Hepatocyte (in vitro differentiated cells): ENCODE data around the gene ANP32D. TPM values are rescaled to one million over a fixed set of nuclear protein-coding genes. Genes with fewer than 3 reads are reported as not detected.
A peak's percentile ranks its signal among the peaks of the same experiment; 100 is the strongest.
"Not testable (repeated sequence)": the region's sequence is repeated elsewhere in the genome, so short reads cannot be mapped to it uniquely, and the experiment has no call there.

Experiments used
- DNase-seq: peaks from one replicate; pipeline ENCODE4 v3.0.0-alpha.2; 2016; ENCODE audit warnings: low spot score
- H2AFZ ChIP-seq: fragments of 200-600 bp; sonication (generic); 2 replicates; pipeline ENCODE4 v1.6.0; 2016; ENCODE audit warnings: antibody characterized with exemption, mild to moderate bottlenecking
- H3K27ac ChIP-seq: fragments of 200-600 bp; sonication (generic); 2 replicates; pipeline ENCODE4 v1.5.1; 2016; ENCODE audit warnings: mild to moderate bottlenecking
- H3K27me3 ChIP-seq: fragments of 200-600 bp; sonication (generic); 2 replicates; pipeline ENCODE4 v1.6.1; 2016
- H3K36me3 ChIP-seq: fragments of 200-600 bp; sonication (generic); replicated peaks from 2 replicates; pipeline ENCODE4 v1.5.1; 2016; ENCODE audit warnings: low read depth; ENCODE audit not compliant: insufficient read depth
- H3K4me1 ChIP-seq: fragments of 200-600 bp; sonication (generic); 2 replicates; pipeline ENCODE4 v1.5.1; 2016; ENCODE audit warnings: mild to moderate bottlenecking, moderate library complexity; ENCODE audit not compliant: insufficient read depth
- H3K4me2 ChIP-seq: fragments of 200-600 bp; sonication (generic); 2 replicates; pipeline ENCODE4 v1.6.0; 2016
- H3K4me3 ChIP-seq: fragments of 200-600 bp; sonication (generic); 2 replicates; pipeline ENCODE4 v1.5.1; 2016; ENCODE audit warnings: mild to moderate bottlenecking
- H3K79me2 ChIP-seq: fragments of 200-600 bp; sonication (generic); 2 replicates; pipeline ENCODE4 v1.6.0; 2017; ENCODE audit warnings: mild to moderate bottlenecking
- H3K9me2 ChIP-seq: fragments of 200-600 bp; sonication (generic); replicated peaks from 2 replicates; pipeline ENCODE4 v1.6.0; 2017; ENCODE audit warnings: mild to moderate bottlenecking; ENCODE audit not compliant: insufficient read depth
- H3K9me3 ChIP-seq: fragments of 200-600 bp; sonication (generic); 2 replicates; pipeline ENCODE4 v1.5.1; 2016; ENCODE audit warnings: low read depth, mild to moderate bottlenecking
- H4K20me1 ChIP-seq: fragments of 200-600 bp; sonication (generic); 2 replicates; pipeline ENCODE4 v1.6.0; 2016; ENCODE audit warnings: mild to moderate bottlenecking; ENCODE audit not compliant: insufficient read depth, poor library complexity, severe bottlenecking
- EZH2 ChIP-seq: fragments of 200-600 bp; sonication (generic); IDR thresholded peaks from 2 replicates; pipeline ENCODE4 v1.6.1; 2016; ENCODE audit warnings: antibody characterized with exemption, mild to moderate bottlenecking, borderline replicate concordance
- EZH2phosphoT487 ChIP-seq: fragments of 200-600 bp; sonication (generic); IDR thresholded peaks from one replicate; pipeline ENCODE4 v1.6.1; 2018; ENCODE audit warnings: antibody characterized with exemption, mild to moderate bottlenecking, low read depth, moderate library complexity; ENCODE audit not compliant: unreplicated experiment, severe bottlenecking
- WGBS: methylation state at CpG from one replicate; pipeline ENCODE4 v1.1.6; 2016; ENCODE audit warnings: low lambda C conversion rate; ENCODE audit errors: missing lambda C conversion rate; 5-methylcytosine and 5-hydroxymethylcytosine counted together
- polyA plus RNA-seq: library from polyadenylated mRNA; unstranded; fragments of >200 nt; fragmentation: Nextera tagmentation; extraction: Ambion mirVana; gene quantifications from 2 replicates; pipeline ENCODE4 v1.2.1, GENCODE V29; 2016
- total RNA-seq: library from RNA; depleted of rRNA; stranded (reverse); fragments of >200 nt; gene quantifications from 2 replicates; pipeline ENCODE4 v1.2.3, GENCODE V29; 2014
- TF ChIP-seq, protein P1 (sequence below): fragments of 200-600 bp; sonication (generic); IDR thresholded peaks from 2 replicates; pipeline ENCODE4 v1.5.1; 2016; ENCODE audit warnings: antibody characterized with exemption, mild to moderate bottlenecking; ENCODE audit not compliant: poor library complexity

ANP32D gene
- total RNA-seq (not detected in 2 replicates), polyA plus RNA-seq (not detected in 2 replicates)

DNA sequence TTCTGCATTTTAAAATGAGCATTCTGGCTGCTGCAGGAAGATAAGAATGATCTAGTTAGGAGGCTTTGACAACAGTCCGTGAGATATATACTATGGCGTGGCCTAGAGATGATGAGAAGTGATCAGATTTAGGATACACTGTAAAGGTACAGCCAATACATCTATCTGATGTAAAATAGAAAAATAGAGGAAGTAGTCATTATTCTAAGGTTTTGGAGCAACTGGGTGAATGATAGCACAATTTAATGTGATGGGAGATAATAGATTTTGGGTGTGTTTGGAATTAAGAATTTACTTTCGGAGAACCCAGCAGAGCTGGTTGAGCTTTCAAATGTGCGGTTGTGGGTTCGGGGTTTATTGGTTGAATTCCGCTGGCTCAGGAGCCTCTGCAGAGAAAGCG is at the start of gene ANP32D:
ANP32D (plus strand) TSS at position 301 of the 400 bp plus-strand sequence. CDS start 106 bp downstream, outside the sequence.
- H3K9me3 ChIP-seq = no peaks in the 10 kb centered on the region
- WGBS = 91% methylated on average over 7 of the region's 7 CpGs

DNA sequence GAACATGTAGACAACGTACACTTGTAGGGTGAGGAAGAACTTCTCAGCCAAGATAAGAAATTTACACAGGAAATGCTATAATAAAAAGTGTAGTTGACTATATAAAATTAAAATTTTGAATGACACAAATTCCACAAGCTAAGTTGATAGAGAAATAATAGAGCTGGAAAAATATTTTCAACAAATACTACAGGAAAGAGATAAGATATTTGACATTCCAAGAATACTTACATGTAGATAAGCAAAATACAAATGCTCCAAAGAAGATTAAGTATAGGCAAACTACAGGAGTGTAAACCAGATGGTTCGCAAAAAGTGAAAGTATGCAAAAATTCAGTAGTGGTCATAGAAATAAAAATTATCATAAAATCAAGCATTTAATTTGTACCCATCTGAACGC is 49.2 kb upstream of the ANP32D start:
- no peak for TF ChIP-seq EZH2phosphoT487
- TF ChIP-seq, protein P1, sequence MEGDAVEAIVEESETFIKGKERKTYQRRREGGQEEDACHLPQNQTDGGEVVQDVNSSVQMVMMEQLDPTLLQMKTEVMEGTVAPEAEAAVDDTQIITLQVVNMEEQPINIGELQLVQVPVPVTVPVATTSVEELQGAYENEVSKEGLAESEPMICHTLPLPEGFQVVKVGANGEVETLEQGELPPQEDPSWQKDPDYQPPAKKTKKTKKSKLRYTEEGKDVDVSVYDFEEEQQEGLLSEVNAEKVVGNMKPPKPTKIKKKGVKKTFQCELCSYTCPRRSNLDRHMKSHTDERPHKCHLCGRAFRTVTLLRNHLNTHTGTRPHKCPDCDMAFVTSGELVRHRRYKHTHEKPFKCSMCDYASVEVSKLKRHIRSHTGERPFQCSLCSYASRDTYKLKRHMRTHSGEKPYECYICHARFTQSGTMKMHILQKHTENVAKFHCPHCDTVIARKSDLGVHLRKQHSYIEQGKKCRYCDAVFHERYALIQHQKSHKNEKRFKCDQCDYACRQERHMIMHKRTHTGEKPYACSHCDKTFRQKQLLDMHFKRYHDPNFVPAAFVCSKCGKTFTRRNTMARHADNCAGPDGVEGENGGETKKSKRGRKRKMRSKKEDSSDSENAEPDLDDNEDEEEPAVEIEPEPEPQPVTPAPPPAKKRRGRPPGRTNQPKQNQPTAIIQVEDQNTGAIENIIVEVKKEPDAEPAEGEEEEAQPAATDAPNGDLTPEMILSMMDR = no peak
- TF ChIP-seq EZH2 = no peak
- no peaks in the 10 kb centered on the region for H3K4me1 ChIP-seq
- no peak overlapping the region for H3K27ac ChIP-seq
- H3K4me2 ChIP-seq = peak overlapping the region; percentile 11
- no peak overlapping the region for H3K4me3 ChIP-seq
- no peaks in the 10 kb centered on the region for H4K20me1 ChIP-seq
- no peak overlapping the region for H2AFZ ChIP-seq
- H3K9me2 ChIP-seq = no peaks in the 10 kb centered on the region
- WGBS = 52% methylated on average over 3 of the region's 3 CpGs
- H3K79me2 ChIP-seq = no peaks in the 10 kb centered on the region
- no peaks in the 10 kb centered on the region for H3K9me3 ChIP-seq
- H3K27me3 ChIP-seq = no peaks in the 10 kb centered on the region
- H3K36me3 ChIP-seq = no peaks in the 10 kb centered on the region
- DNase-seq = no peak

More for the DNA sequence above, at the start of gene ANP32D:
- Histone ChIP-seq H3K4me3 (no peak within 1 kb of the TSS), H2AFZ (no peak within 1 kb of the TSS), H3K27me3 (no peaks in the 10 kb centered on the region), H4K20me1 (no peaks in the 10 kb centered on the region), H3K4me1 (no peaks in the 10 kb centered on the region), H3K27ac (no peak within 1 kb of the TSS), H3K36me3 (no peaks in the 10 kb centered on the region), H3K4me2 (no peak within 1 kb of the TSS), H3K79me2 (no peaks in the 10 kb centered on the region), H3K9me2 (no peaks in the 10 kb centered on the region)
- DNase-seq = no peak
- TF ChIP-seq EZH2 (no peak), EZH2phosphoT487 (no peak)
- TF ChIP-seq, protein P1 = no peak

DNA sequence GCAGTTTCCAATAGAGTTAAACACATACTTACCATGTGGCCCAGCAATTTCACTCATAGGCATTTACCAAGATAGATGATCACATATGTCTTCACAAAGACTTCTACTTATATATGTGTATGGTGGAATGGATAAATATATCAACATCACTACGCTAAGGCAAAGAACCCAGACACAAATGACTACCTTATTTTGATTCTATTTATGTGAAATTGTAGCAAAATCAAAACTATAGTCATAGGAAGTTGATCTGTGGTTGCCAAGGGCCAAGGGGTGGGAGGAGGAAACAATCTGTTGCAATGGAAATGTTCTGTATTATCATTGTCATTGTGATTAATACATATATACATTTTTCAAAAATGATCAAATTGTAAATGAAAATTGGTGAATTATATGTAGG is 47.7 kb upstream of the ANP32D start:
- no peaks in the 10 kb centered on the region for H3K79me2 ChIP-seq
- H3K36me3 ChIP-seq = no peaks in the 10 kb centered on the region

DNA sequence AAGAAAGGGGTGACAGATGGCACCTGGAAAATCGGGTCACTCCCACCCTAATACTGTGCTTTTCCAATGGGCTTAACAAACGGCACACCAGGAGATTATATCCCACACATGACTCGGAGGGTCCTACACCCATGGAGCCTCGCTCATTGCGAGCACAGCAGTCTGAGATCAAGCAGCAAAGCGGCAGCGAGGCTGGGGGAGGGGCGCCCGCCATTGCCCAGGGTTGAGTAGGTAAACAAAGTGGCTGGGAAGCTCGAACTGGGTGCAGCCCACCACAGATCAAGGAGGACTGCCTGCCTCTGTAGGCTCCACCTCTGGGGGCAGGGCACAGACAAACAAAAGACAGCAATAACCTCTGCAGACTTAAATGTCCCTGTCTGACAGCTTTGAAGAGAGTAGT is 38.3 kb upstream of the ANP32D start:
- H3K9me2 ChIP-seq, H3K79me2 ChIP-seq, H3K4me3 ChIP-seq, H3K4me1 ChIP-seq, H2AFZ ChIP-seq, H4K20me1 ChIP-seq, H3K27ac ChIP-seq, H3K36me3 ChIP-seq, DNase-seq, H3K4me2 ChIP-seq, H3K27me3 ChIP-seq, H3K9me3 ChIP-seq: not testable (repeated sequence)
- 91% methylated on average over 10 of the region's 10 CpGs for WGBS

More for the DNA sequence above, 47.7 kb upstream of the ANP32D start:
- Histone ChIP-seq H2AFZ (no peak overlapping the region), H3K27ac (no peak overlapping the region), H3K9me2 (no peaks in the 10 kb centered on the region), H3K4me1 (no peaks in the 10 kb centered on the region), H3K27me3 (no peaks in the 10 kb centered on the region), H3K9me3 (no peaks in the 10 kb centered on the region), H3K4me2 (no peak overlapping the region), H4K20me1 (no peaks in the 10 kb centered on the region), H3K4me3 (no peak overlapping the region)
- 93% methylated on average over 1 of the region's 1 CpG for WGBS
- TF ChIP-seq EZH2 (no peak), EZH2phosphoT487 (no peak)
- TF ChIP-seq, protein P1 = no peak
- DNase-seq = no peak
